NCI-H1436 (cell line): ENCODE data around the gene HINT2.
A peak's percentile ranks its signal among the peaks of the same experiment; 100 is the strongest.

Source experiments
- DNase-seq: peaks from one replicate; lab custom pipeline; 2025; lab: John Stamatoyannopoulos, UW

Gene HINT2

DNA sequence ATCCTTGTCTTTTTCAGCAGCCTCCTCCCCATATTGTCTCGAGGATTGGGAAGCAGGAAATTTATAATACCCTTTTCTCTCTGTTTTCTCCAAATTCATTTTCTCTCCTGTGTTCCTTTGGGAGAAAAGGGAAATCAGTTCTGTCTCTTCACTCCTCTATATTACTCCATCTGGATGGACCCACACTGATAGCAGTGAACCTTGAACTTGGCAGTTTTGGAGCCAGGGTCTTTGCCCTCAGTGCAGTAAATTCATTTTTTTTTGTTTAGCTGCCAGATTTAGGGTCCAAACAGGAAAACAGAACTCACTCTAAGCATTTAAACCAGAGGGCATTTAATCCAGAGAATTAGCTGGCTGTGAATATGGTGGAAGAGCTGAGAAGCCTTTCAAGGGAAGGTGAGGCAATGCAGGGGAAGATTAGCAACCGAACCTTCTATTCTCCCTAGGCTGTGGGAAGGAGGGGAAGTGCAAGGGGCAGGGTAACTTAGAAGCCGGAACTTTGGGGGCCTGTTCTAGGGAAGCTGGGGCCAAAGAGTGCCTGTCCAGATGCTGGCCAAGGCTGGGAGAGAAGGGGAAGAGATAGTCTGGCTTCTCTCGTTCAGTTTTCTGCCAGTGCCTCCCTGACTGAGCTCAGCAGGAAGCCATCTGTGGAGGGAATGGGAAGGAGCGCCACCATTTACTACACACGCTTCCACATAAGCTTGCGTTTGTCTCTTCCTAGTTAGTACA, 39.8 kb downstream of the HINT2 start:
- DNase-seq: no peak

DNA sequence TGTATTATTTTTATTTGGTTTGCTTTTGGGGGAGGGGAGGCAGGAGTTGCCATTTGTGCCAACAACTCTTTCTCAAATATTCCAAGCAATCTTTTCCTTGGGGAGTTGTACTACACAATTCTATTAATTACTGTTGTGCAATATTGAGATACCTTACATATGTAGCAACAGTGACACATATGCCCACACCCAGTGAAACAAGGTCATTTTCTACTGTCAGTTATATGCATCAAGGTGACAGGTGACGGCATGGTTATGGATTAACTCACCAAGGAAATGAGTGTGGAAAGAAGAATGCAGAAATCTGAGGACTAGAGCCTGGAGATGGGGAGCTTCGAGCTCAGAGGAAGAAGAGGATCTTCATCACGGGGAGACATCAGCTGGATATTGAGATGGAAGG, 42.9 kb downstream of the HINT2 start:
- DNase-seq: no peak

- DNase-seq: peak; percentile 58
Measured at GRCh38 chr9:35771534-35771933, 43.3 kb downstream of the HINT2 start.

- no peak for DNase-seq
Measured at GRCh38 chr9:35771075-35771433, 43.8 kb downstream of the HINT2 start.

DNA sequence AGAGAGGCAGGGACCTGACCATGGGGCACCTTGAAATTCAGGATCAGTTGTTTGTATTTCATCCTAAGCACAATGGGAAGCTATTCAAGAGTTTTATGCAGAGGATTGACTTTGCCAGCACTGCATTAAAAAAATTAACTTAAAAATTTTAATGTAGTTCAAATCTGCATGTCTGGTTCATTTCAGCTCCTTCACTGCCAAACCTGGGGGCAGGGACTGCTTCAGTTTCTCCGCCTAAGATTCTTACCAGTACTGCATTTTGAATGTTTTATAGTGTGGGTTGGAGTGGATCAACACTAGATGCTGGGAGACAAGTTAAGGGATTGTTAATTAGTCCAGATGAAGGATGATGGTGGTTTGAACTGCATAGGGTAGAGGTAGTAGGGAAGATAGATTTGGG, 45.1 kb downstream of the HINT2 start:
- no peak for DNase-seq

DNA sequence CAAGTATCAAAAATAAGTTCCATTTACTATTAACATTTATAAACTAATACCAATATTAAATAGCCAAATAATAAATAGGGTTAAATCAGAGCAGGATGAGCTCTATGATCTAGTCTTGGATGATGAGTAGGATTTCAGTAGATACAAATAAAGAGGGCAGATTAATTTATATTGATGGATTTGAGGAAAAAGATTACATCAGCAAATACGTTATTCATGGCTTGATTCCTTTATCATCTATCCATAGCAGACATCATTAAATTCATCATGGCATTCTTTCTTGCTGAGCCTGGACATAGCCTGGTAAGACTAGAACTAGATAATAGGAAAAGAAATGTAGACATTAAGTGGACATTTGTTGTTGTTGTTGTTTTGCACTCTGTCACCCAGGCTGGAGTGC, 47.4 kb downstream of the HINT2 start:
- no peak for DNase-seq

DNA sequence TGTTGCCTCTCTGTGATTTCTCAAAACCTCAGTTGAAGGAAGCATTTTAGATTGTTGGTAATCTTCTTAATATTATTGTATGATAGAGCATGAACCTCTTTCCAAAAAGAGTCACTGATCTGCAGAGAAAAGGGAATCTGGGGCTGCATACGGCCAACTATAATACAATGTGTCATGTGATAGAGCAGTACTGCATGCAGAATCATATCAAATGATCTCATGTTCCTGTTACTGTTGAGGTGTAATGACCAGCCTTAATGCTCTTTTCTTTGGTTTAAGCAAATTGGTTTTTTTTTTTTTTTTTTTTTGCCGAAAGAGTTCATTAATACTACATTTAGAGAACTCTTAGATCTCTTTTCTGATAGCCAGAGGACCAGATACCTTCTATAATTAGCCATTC, 47.8 kb downstream of the HINT2 start:
- no peak for DNase-seq

DNA sequence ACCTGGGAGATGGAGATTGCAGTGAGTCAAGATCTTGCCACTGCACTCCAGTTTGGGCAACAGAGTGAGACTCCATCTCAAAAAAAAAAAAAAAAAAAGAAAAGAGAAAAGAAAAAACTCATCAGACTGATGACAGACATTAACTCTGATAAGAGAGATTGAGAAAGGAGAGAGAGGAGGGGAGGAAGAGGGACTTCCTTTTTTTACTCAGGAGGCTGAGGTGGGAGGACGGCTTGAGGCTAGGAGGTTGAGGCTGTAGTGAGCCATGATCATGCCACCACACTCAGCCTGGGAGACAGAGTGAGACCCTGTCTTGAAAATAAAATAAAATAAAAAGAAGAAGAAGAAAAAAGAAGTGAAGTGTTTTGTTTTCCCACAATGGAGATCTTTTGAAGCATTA, 51.0 kb downstream of the HINT2 start:
- no peak for DNase-seq

DNA sequence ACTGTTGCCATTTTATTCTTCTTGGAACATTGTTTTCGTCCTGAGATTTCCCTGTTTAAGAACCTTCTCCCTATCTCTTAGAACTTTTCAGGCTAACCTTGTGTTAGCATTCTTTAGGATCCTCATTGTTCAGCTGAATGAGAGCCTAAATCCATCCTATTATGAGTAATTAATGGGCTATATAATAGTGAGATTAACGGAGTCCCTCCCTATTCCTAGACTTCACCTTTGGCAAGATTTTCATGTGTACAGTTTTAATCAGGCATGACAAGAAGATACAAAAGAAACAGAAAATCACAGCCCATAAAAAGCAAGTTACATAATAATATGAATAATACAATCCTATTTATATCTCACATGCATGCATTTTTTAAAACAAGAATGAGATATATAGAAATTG, 51.7 kb downstream of the HINT2 start:
- DNase-seq: no peak
